Tibial nerve (tissue), 3 donors: ENCODE data around the gene GGCX.

Source experiments
- CTCF ChIP-seq, 5 experiments: fragments of 200-600 bp in 3 of 5; fragments of 450-650 bp in 2 of 5; sonication (generic) in 3 of 5; IDR thresholded peaks; one replicate each; pipeline ENCODE4 v1.5.1; 2016 to 2019; ENCODE audit warnings: antibody characterized with exemption in 5 of 5, mild to moderate bottlenecking in 3 of 5, moderate library complexity in 2 of 5
- POLR2A ChIP-seq, 2 donors: fragments of 450-650 bp; IDR thresholded peaks; one replicate each; pipeline ENCODE4 v1.6.1; 2017; ENCODE audit warnings: antibody characterized with exemption in 2 of 2, mild to moderate bottlenecking in 2 of 2, moderate library complexity in 2 of 2

GRCh38 chr2:85506768-85507181 lies 54.5 kb downstream of the GGCX start:
- no peak for TF ChIP-seq CTCF (IDR thresholded peaks at IDR 0.05)
- TF ChIP-seq POLR2A (IDR thresholded peaks at IDR 0.05) = no peak
